Epithelial cell of proximal tubule (primary cell): ENCODE results near the gene NUDT6. TPM values are rescaled to one million over a fixed set of nuclear protein-coding genes. Genes with fewer than 3 reads are reported as not detected.
"Not testable (repeated sequence)": the region's sequence is repeated elsewhere in the genome, so short reads cannot be mapped to it uniquely, and the experiment has no call there.

Experiments
- DNase-seq: peaks from one replicate; pipeline ENCODE4 v3.0.0-alpha.2; 2011; ENCODE audit warnings: low read depth
- H3K4me3 ChIP-seq: 2 replicates; pipeline ENCODE4 v1.5.1; 2011; ENCODE audit warnings: low read depth, mild to moderate bottlenecking, low read length
- total RNA-seq: library from RNA; depleted of rRNA; stranded (reverse); fragments of >200 nt; gene quantifications from 2 replicates; pipeline ENCODE4 v1.2.3, GENCODE V29; 2015
- TF ChIP-seq, protein P1 (sequence below): conservative IDR thresholded peaks from 2 replicates; pipeline ENCODE4 v1.5.1; 2012; ENCODE audit warnings: low read depth, mild to moderate bottlenecking, low read length

NUDT6 gene
- total RNA-seq, 1 donor from 2014 or later, result 5.7 TPM

DNA sequence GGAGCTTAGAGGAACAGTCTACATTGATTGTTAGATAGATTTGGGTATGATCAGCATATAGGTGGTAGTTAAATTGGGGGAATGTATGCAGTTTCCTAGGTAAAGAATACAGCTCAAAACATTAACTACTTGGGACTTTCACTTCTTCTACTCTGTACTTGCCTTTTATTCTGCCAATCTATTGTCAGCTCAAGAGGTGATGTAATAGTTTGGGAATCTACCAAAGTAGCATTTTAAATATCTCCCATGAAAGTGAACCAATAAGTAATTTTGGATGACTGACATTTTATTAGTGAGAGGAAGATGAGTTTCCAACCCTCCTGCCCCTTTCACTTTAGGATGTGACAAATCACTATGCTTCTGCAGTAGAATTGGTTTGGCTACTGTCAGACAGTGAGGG is 43.4 kb downstream of the NUDT6 start:
- no peak for DNase-seq

DNA sequence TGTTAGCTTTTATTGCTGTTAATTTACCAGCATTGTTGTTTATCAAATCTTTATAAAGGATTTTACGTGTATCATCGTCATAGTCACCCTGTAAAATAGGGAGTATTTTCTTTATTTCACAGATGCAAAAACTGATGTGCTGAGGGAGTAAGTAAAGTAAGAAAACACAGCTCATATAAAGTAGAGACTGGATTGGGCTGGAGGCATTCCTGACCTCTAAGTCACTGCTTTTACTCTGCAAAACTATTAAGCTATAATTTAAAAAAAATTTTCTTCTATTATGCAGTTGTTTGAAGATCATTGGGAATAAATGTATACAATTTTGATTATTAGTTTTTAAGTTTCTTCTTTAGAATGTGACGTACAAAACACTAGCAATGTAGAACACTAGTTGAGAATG is 45.9 kb downstream of the NUDT6 start:
- no peak for DNase-seq
- TF ChIP-seq, protein P1, sequence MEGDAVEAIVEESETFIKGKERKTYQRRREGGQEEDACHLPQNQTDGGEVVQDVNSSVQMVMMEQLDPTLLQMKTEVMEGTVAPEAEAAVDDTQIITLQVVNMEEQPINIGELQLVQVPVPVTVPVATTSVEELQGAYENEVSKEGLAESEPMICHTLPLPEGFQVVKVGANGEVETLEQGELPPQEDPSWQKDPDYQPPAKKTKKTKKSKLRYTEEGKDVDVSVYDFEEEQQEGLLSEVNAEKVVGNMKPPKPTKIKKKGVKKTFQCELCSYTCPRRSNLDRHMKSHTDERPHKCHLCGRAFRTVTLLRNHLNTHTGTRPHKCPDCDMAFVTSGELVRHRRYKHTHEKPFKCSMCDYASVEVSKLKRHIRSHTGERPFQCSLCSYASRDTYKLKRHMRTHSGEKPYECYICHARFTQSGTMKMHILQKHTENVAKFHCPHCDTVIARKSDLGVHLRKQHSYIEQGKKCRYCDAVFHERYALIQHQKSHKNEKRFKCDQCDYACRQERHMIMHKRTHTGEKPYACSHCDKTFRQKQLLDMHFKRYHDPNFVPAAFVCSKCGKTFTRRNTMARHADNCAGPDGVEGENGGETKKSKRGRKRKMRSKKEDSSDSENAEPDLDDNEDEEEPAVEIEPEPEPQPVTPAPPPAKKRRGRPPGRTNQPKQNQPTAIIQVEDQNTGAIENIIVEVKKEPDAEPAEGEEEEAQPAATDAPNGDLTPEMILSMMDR, result no peak
- H3K4me3 ChIP-seq, result no peak overlapping the region

More for the DNA sequence above, 43.4 kb downstream of the NUDT6 start:
- TF ChIP-seq, protein P1, result no peak
- no peak overlapping the region for H3K4me3 ChIP-seq

DNA sequence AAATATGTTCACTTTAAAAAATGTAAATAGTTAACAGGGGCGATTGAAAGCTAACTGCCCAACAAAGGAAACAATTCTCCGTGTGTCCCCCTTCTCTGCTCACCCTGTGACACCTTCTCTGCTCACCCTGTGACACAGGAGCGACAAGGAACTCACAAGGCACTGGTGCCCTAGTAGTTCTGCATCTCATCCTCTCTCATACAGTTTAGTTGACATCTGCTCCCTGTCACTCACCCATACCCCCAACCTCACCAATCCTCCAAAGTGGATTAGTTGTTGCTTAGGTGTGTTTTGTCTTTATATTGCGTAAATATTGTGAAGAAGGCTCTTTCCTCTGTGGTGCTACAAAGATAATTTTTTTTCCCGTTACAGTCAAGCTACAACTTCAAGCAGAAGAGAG is 46.4 kb downstream of the NUDT6 start:
- DNase-seq, result no peak
- TF ChIP-seq, protein P1, result no peak
- no peak overlapping the region for H3K4me3 ChIP-seq

DNA sequence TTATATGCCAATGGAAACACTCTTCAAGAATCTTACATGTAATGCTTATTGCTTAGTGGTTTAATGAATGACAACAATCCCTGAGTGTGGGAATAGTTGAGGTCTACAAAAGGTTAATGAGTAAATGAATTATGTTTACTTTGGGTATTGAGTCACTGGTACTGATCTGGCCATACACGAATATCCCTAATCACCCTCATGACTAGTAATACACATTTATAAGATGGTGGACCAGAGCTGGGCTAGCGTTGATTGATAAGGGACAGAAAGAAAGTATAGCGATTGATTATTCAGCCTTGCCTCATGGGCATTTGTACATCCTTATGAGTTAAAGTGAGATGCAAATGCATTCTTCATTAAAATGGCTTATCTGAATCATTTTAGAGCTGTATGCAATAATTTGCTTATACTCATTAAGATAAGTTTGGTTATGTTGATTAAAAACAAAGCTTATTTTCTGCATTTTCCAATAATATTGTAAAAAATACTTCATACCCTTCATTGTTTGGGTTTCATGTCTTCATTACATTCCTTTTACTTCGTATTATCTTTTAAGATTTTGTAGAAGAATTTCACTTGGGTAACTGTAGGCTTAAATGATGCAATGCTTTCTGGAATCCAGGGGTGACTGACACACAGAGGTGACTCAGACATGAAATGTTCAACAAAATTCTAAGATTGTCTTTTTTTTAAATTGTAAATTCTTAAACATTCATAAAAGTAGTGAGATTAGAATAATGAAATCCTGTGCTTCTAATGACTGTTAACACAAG is 48.4 kb downstream of the NUDT6 start:
- DNase-seq, result peak; percentile 97
- H3K4me3 ChIP-seq, result peak overlapping the region; percentile 1
- TF ChIP-seq, protein P1, result no peak

DNA sequence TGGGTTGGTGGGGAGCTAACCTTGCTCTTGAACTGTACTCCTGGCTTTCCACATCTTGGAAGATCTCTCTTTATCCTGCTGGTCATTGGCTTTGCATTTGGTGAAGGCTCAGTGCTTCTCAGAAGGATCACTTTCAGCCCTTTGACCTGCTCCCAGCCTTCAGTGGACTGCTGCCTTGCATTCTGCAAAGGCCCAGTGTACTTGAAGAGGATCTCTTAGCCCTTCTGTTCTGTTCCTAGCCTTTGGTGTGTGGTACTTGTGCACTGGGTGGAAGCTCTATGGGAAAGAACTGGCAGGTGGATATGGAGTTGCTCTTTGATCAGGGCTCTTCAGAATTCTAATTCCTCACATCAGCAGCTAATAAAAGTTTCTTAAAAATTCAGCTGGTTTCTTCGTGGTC is 49.3 kb downstream of the NUDT6 start:
- TF ChIP-seq, protein P1, result no peak
- peak; percentile 49 for DNase-seq
- no peak overlapping the region for H3K4me3 ChIP-seq

DNA sequence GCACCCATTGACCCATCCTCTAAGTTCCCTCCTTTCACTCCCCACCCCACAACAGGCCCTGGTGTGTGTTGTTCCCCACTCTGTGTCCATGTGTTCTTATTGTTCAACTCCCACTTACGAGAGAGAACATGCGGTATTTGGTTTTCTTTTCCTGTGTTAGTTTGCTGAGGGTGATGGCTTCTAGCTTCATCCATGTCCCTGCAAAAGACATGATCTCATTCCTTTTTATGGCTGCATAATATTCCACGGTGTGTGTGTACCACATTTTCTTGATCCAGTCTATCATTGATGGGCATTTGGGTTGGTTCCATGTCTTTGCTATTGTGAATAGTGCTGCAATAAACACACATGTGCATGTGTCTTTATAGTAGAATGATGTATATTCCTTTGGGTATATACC is 54.2 kb downstream of the NUDT6 start:
- not testable (repeated sequence) for DNase-seq, H3K4me3 ChIP-seq

DNA sequence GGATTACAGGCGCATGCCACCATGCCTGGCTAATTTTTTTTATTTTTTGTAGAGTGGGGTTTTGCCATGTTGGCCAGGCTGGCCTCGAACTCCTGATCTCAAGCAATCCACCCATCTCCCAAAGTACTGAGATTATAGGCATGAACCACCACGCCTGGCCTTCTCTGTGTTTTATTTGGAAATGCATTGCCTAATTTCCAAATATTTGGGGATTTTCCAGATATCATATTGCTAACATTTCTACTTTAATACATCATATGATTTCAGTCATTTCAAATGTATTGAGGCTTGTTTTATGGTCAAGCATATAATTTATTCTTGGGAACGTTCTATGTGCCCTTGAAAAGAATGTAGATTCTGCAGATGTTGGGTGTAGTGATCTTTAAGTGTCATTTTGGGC is 57.0 kb downstream of the NUDT6 start:
- no peak overlapping the region for H3K4me3 ChIP-seq
- TF ChIP-seq, protein P1, result no peak
- no peak for DNase-seq
